HG03025 (cell line): ENCODE measurements around the gene SMPDL3A.

Experiments used
- ATAC-seq: cut with Tn5 transposase; IDR thresholded peaks from one replicate; pipeline ENCODE4 v1.9.1; 2021; ENCODE audit warnings: mild to moderate bottlenecking, moderate library complexity; ENCODE audit not compliant: unreplicated experiment, low FRiP score

The SMPDL3A gene

DNA sequence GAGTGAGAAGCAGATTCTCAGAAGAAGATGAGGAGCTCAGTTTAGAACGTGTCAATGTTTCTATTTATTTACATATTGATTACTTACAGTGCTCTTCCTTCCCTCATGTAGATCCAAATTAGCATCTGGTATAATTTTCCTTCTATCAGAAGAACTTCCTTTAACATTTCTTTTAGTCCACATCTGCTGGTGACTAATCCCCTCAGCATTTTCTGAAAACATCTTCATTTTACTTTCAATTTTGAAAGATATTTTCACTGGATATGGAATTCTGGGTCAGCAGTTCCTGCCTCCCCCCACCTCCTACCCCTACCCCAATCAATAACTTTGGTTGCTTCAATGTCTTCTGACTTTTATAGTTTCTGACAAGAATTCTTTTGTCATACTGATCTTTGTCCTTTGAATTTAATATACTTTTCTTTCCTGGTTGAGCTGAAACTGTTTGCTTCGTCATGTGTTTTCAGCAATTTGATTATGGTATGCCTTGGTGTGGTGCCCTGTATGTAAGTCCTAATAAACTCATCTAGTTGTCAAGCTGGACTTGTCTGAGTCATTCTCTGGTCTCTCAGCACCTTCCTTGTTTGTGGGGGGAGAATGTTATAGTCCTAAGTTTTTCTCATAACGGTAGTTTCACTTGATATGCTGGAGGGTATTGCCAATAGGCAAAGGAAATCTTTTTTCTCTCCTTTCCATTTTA is 57.0 kb downstream of the SMPDL3A start:
- no peak for ATAC-seq

DNA sequence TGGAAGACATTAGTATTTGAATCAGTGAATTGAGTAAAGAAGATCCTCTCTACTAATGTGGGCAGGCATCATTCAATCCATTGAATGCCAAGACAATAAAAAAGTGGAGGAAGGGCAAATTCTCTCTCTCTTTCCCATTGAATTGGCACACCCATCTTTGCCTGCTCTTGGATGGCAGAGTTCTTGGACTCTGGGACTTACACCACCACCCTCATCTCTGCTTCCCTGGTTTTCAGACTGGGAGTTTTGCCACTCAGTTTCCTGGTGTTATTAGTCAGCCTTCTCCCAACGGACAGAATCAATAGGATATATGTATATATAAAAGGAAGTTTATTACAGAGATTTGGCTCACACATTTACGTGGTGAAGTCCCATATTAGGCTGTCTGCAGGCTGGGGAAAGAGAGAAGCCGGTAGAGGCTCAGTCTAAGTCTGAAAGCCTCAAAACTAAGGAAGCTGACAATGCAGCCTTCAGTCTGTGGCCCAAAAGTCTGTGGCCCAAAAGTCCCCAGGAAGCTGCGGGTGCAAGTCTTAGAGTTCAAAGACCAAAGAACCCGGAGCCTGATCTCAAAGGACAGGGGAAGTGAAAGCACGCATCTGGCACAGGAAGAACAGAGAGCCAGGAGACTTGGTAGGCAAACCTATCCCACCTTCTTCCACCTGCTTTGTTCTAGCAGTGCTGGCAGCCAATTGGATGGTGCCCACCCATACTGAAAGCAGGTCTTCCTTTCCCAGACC is 64.4 kb downstream of the SMPDL3A start:
- peak; percentile 76 for ATAC-seq
